Measurements from ENCODE around the gene ZNF138.

DNA sequence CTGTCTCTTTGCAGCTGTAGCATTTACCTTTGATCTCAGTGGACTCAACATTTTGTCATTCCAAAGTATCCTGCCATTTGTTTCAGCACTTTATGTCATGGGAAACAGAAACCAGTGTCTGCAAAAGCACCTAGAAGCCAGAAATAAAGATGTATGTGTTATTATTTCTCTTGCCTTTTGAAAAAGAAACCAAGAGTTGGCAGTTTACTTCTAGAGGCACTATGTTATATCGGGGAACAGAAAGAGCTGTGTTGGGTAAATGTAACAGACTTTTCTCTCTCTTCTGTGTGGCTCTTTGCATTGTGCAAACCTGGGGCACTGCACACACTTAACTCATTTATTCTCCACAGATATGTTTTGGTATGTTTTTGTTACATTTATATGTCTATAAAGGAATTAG lies 36.7 kb downstream of the ZNF138 start:
- no peak for TF ChIP-seq CTCF (IDR thresholded peaks at IDR 0.05; ENCODE audit: low read depth, low read length, poor library complexity, severe bottlenecking)
- TF ChIP-seq EZH2phosphoT487 (IDR thresholded peaks at IDR 0.05; ENCODE audit: borderline replicate concordance, low read length), result no peak

All from DOHH2 (cell line).